GM21381 (cell line): ENCODE results near the gene ZNF341.
A peak's percentile ranks its signal among the peaks of the same experiment; 100 is the strongest.
"Not testable (repeated sequence)": the region's sequence is repeated elsewhere in the genome, so short reads cannot be mapped to it uniquely, and the experiment has no call there.

ENCODE experiments used
- ATAC-seq: cut with Tn5 transposase; IDR thresholded peaks from one replicate; pipeline ENCODE4 v1.9.1; 2021; ENCODE audit warnings: mild to moderate bottlenecking, moderate library complexity; ENCODE audit not compliant: unreplicated experiment

The ZNF341 gene

DNA sequence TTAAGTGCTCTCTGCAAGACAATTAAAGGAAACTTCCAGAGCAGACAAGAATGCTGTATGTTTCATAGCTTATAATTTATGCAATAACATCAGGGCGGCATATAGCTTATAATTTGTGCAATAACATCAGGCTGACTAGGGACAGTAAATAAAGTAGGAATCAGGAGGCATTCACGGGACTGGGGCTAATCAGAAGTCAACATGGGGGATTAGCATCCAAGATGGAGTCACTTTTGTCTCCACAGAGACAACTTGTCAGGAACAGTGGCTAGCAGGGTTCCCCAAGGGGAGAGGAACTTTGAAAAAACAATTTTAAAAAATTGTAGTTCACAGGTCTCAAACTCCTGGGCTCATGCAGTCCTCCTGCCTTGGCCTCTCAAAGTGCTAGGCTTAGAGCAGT is 3.3 kb upstream of the ZNF341 start:
- ATAC-seq, result no peak

DNA sequence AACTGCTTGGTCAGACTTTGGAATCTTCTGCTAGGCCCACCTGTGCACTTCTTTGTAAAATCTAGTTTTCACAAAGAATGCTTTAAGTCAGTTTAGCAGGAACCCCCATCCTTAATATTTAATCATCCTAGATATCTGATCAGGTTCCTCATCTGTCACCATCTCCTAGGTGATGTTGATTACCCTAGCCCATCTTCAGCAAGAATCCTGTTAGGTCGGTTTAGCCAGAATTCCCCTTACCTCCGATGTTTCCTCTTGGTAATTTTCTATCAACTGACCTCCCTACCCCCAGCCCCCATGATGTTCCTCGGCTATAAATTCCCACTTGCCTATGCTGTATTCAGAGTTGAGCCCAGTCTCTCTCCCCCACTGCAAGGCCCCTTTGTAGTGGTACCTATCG is 2.7 kb upstream of the ZNF341 start:
- no peak for ATAC-seq

DNA sequence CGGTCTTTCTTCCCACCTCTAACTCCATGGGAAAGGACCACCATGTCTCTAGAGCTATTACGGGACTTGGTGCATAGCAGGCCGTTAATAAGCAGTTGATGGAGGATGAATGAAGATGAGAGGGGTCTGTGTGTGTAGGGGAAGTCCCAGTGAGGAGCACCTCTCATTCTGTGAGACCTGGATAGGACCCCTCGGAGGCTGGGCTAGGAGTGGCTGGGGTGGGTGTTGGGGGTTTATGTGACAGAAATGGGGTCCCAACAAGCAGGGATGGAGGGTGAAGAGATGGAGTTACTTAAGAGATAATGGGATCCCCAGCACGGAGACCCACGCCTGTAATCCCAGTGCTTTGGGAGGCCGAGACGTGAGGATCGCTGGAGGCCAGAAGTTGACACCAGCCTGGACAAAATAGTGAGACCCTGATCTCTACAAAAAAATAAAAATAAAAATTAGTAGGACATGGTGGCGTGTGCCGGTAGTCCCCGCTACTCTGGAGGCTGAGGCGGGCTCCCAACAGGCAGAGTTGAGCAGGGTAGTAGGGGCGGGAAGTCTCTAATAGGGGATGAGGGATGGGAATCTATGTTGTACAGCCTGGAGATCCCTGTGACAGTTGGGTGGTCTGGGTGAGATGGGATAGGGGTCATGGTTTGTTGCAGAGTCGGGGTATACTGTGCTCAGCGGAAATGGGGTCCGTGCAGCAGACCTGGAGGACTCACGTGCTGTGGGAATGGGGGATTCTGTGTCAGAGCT is 677 bp upstream of the ZNF341 start:
- no peak for ATAC-seq

DNA sequence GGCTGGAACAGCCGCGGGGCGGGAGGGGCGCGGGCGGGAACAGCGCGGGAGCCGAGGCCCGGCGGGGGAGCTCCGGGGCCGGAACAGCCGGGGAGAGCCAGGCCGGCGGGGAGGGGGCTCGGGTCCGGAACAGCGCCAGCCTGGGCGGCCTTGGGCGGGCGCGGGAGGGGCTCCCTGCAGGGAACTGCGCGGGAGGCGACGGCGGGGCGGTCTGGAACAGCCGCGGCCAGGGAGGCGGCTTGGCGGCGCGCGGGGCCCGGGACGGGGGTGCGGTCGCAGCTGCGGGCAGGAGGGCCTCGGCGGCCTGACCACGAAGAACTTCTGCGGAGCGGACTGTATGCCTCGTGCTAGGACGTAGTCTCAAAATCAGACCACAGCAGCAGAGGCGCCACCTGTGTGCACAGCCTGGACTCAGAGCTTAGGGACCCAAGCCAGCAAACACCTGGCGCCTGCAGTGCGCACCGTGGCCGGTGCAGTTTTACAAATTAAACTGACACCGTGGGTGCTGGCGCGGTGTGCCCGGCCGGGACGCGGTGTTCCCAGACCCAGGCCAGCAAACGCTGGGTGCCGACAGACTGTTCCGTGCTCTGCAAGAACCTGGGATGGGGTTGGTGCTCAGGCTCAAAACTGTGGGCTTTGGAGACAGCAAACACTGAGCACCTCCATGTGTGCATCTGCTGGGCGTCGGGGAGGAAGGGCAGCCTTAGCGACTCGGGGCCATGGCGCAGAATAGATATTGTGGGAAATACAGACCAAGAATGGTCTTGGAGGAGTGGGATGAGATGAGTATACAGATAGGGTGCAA is 572 bp downstream of the ZNF341 start:
- peak; percentile 45 for ATAC-seq

DNA sequence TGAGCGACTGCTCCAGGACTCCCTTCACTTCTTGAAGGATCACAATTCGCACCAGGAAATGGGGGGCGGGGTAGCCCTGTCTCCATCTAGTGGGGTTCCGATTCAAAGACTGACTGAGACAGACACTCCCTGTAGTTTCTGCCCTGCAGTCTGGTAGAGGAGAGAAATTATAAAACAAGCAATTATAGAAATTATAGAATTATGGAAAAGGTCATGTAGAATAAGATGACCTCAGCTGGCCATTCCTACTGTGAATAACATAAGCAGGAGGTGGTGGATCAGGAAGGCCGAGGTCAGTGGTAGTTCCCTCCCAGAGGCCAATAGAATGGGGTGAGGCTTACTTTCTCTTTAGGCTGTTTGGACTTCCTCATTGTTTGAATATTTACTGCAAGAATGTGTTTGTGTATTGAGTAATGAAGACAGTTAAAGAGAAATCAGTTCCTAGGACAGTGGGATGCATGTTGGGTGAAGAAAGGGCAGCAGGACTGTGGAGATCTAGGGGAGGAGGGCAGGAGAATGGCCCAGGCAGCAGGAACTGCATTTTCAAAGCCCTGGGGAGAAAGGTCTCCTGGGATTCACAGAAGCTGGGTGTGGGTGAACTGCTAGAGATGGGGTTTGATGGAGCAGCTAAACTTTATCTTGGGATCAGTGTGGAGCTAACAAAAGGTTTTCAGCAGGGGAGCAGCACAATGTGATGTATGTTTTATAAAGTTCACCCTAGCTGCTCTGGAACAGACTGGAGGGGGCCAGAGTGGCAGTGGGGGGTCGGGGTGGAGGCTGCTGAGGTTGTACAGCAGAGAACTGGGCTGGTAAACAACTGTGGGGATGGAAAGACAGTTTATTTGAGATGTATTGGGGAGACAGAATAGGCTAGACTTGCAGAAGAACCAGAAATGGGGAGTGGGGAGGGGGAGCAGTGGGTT is 2.1 kb downstream of the ZNF341 start:
- ATAC-seq, result no peak

DNA sequence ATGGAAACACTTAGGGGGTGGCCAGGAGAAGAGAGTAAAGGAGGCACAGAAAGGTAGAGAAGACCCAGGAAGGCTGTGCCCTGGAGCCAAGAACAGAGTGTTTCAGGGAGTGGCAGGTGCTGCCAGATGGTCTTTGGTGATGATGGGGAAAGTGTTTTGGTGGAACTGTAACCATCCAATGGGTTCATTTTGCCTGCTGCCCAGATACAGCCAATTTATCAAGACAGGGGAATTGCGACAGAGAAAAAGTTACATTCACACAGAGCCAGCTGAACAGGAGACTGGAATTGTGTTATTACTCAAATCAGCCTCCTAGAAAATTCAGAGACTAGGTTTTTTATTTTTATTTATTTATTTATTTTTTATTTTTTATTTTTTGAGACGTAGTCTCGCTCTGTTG is 5.2 kb downstream of the ZNF341 start:
- no peak for ATAC-seq

DNA sequence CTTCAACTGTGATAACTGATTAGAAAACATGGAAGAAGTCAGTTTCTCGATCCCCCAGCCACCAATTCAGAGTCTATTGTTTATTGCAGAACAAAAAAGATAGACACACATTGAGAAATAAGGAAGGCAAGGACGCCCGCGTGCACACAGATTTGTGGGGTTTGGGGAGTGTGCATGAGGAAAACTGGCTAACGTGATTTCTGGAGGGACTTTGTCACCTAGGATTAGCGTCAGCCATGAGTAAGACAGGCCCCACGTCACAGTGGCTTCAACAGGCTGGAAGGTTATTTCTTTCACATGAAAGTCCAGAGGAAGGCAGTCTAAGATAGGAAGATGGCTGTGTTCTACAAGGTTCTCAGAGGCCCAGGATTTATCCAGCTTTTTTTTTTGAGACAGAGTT is 7.7 kb downstream of the ZNF341 start:
- ATAC-seq, result no peak

DNA sequence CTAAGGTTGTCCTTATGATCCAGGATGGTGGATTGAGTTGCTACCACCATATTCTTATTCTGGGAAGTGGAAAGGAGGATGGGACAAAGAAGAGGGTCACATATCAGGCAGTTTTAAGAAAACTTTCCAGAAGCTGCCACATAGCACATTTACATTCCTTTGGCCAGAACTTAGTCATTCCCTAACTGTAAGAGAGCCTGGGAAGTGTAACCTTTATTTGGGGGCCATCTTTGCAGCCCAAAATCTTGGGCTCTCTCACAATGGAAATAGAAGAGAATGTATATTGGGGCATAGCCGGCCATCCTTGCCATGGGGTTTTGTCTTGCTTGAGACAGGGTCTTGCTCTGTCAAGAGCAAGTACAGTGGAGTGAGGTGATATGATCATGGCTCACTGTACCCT is 8.4 kb downstream of the ZNF341 start:
- ATAC-seq, result no peak

DNA sequence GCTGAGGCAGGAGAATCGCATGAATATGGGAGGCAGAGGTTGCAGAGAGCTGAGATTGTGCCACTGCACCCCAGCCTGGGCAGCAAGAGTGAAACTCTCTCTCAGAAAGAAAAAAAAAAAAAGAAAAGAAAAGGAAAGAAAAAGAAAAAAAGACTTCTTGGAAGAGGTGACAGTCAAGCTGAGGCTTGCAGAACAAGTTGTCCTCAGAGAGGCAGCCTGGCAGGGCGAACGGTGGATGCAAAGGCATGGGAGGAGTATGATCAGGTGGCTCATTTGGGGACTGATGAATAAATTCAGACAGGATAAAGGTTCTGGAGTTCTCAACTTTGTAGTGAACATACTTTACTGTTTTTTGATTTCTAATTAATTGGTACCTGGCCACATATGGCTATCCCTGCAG is 12.4 kb downstream of the ZNF341 start:
- no peak for ATAC-seq

DNA sequence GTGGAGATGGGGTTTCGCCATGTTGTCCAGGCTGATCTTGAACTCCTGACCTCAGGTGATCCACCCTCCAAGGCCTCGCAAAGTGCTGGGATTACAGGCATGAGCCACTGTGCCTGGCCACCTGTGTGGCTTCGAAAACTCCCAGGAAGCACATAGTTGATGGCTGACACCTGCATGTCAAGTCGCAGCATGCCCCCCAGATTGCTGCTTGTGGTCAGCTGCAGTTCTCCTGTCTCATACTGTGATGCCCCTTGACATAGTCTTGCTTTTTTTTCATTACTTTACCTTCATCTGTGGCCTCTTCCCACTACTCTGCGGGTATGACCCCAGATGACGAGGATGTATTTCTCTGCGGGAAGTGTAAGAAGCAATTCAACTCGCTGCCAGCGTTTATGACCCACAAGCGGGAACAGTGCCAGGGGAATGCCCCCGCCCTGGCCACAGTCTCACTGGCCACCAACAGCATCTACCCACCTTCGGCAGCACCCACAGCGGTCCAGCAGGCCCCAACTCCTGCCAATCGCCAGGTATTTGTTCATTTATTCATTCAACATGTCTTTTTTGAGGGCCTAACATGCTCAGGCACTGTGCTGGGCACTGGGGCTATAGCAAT is 13.1 kb downstream of the ZNF341 start:
- no peak for ATAC-seq

DNA sequence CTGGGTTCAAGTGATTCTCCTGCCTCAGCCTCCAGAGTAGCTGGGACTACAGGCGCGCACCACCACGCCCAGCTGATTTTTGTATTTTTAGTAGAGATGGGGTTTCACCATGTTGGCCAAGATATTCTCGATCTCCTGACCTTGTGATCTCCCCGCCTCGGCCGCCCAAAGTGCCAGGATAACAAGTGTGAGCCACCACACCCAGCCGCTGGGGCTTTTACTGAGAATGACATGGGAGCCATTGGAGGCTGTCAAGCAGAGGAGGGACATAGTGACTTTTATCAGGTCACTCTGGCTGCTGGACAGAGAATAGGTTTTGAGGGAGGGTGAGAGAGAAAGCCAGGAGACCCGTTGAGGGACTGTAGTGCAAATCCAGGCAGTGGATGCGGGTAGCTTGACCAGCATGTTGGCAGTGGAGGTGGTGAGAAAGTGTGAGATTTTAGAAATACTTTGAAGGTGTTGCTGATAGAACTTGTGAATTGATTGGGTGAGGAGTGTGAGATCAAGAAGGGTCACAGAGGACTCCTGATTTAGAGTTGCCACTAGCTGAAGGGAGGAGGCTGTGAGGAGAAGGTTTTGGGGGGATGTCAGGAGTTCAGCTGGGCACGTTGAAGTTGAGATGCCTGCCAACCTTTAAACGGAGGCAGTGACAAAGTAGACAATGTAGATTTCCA is 14.7 kb downstream of the ZNF341 start:
- no peak for ATAC-seq

DNA sequence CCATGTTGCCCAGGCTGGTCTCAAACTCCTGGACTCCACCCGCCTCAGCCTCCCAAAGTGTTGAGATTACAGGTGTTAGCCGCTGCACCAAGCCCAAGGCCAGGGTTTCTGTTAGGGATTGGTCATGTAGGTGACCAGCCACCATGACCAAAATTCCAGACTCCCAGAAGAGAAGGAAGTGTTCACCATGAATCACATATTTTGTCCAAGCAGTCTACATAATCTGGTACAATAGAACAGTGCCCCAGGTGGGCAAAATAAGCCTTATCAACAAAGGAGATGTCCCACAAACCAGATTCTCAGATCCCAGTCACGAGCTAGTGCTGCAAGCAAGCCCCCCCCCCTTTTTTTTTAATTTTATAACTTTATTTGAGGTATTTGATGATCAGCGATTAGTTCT is 20.0 kb downstream of the ZNF341 start:
- no peak for ATAC-seq

DNA sequence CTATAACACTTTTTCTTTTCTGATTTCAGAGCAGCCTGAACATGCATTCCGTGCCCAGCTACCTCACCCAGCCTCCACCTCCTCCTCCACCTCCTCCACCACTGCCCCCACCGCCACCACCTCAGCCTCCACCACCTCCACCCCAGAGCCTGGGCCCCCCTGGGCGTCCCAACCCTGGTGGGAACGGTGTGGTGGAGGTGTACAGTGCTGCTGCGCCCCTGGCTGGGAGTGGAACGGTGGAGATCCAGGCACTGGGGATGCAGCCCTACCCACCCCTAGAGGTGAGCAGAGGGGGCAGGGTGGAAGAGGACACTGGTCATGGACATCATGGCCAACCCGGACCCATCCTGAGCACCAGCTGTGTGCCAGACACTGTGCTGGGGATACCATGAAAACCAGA is 21.3 kb downstream of the ZNF341 start:
- no peak for ATAC-seq

DNA sequence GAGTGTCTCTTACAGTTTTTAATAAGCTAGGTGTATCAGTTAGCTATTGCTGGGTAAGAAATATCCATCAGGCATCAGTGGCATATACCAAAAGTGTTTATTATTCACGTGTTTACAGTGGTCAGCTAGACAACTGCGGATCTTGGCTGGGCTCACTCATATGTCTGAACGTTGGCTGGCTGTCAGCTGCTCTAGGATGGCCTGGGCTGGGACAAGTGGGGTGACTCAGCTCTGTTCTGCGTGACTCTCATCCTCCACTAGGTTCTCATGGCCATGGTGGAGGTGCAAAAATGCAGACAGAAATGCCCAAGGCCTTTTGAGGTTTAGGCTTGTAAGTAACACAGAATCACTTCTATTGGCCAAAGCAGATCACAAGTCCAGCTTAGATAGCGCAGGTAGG is 22.0 kb downstream of the ZNF341 start:
- no peak for ATAC-seq

DNA sequence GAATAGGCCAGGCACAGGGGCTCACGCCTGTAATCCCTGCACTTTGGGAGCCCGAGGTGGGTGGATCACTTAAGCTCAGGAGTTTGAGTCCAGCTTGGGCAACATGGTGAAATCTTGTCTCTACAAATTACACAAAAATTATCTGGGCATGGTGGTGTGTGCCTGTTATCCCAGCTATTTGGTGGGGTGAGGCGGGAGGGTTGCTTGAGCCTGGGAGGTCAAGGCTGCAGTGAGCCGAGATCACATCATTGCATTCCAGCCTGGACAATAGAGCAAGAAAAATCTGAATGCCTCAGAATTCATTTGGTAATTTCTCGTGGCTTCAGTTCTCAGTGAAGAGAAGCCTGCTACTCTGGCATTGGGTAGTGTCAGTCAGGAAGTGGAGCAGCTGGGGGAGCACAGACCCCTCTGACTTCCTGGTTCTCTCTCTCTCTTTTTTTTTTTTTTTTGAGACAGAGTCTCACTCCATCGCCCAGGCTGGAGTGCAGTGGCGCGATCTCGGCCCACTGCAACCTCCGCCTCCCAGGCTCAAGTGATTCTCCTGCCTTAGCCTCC is 24.2 kb downstream of the ZNF341 start:
- not testable (repeated sequence) for ATAC-seq

DNA sequence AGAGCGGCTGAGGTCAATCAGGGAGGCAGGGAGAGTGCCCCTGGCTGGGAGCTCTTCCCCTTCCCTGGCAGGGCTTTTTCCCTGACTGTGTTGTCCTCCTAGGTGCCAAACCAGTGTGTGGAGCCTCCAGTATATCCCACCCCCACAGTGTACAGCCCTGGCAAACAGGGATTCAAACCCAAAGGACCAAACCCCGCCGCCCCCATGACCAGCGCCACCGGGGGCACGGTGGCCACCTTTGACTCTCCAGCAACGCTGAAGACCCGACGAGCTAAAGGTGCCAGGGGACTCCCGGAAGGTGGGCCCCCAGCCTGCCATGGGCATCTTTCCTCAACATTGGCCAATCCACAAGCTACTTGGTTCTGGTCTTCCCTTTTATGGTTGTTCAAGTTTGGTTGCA is 25.2 kb downstream of the ZNF341 start:
- ATAC-seq, result no peak

DNA sequence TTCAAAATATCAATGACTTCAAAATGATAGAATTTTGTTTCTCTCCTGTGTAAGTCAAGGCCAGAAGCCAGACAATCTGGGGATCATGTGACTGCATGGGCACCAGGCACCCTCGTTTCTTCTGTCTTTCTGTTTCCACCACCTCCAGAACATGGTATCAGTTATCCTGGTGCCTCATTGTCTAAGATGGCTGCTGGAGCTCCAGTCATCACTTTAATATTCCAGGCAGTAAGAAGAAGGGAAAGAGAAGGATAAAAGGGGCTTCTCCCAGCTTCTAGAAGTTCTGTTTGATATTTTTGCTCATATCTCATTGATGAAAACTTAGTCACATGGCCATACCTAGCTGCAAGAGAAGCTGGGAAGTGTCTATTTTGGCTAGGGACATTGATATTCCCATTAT is 25.7 kb downstream of the ZNF341 start:
- ATAC-seq, result no peak

DNA sequence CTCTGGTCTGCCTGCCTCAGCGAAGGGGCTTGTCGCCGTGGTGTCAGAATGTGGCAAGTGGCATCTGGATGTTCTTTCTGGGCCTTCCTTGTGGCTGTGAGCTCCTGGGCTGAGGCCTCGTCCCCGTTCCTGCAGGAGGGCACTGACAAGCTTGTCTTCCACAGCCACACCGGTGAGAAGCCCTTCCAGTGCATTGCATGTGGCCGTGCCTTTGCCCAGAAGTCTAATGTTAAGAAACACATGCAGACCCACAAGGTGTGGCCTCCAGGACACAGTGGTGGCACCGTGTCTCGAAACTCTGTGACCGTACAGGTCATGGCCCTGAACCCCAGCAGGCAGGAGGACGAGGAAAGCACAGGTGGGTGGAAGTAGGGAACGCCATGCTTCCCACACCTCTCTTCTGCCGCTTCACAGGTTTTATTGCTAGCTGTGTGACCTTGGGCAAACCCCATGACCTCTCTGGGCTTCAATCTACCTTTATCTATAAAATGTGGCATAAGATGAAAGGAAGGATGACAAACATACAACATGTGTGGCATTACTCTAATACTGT is 30.0 kb downstream of the ZNF341 start:
- no peak for ATAC-seq

DNA sequence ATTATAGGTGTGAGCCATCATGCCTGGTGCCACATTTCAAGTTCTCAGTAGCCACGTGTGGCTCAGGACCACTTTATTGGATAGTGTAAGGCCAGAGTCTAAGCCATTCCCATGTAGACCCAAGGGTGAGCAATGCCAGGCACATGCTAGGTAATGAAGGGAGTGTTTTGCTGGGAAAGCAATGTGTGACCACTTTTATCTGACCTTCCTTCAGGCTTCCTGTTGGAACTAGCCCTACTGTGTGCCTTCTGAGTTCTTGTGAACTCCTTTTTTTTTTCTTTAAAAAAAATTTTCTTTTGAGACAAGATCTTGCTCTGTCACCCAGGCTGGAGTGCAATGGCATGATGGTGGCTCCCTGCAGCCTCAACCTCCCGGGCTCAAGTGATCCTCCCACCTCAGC is 33.3 kb downstream of the ZNF341 start:
- no peak for ATAC-seq

DNA sequence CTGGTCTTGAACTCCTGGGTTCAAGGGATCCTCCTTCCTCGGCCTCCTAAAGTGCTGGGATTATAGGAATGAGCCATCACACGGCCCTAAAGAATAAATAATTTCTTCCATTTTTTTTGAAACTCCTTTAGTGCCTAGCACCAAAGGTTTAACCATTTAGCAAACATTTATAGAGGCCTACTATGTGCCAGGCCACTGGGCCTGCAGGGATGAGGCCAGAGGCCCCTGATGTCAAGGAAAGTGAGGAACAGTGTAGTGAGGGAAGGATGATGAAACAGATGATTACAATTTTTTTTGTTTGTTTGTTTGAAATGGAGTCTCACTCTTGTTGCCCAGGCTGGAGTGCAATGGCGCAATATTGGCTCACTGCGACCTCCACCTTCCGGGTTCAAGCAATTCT is 33.8 kb downstream of the ZNF341 start:
- no peak for ATAC-seq
